ENCODE data around the gene CABP1.

- TF ChIP-seq ZC3H4 (CRISPR knock-in tag; IDR thresholded peaks at IDR 0.05; ENCODE audit: borderline replicate concordance): no peak
- TF ChIP-seq EZH2 (conservative IDR thresholded peaks at IDR 0.05; ENCODE audit: low read depth, low read length): no peak
- no peak for TF ChIP-seq CTCF (CRISPR knock-in tag; IDR thresholded peaks at IDR 0.05)
- no peak for TF ChIP-seq RAD21 (CRISPR knock-in tag; IDR thresholded peaks at IDR 0.05)
- TF ChIP-seq NR2F6 (IDR thresholded peaks at IDR 0.05): no peak
- TF ChIP-seq NR2F6 (CRISPR knock-in tag; IDR thresholded peaks at IDR 0.05): no peak
- TF ChIP-seq JUN (CRISPR knock-in tag; IDR thresholded peaks at IDR 0.05): no peak
- no peak for TF ChIP-seq ZSCAN31 (CRISPR knock-in tag; IDR thresholded peaks at IDR 0.05; ENCODE audit: low read depth)
- no peak for TF ChIP-seq RNF2 (conservative IDR thresholded peaks at IDR 0.05; ENCODE audit: low read depth)
- no peak for TF ChIP-seq ARID2 (CRISPR knock-in tag; IDR thresholded peaks at IDR 0.05; ENCODE audit: borderline replicate concordance)
- TF ChIP-seq TAF1 (CRISPR knock-in tag; IDR thresholded peaks at IDR 0.05): no peak
- TF ChIP-seq GMEB1 (CRISPR knock-in tag; IDR thresholded peaks at IDR 0.05; ENCODE audit: borderline replicate concordance): no peak
- no peak for TF ChIP-seq SALL2 (CRISPR knock-in tag; IDR thresholded peaks at IDR 0.05)
Observed at GRCh38 chr12:120652656-120653435, 12.4 kb downstream of the CABP1 start.
